AG04450 (cell line): ENCODE measurements around the gene GJB5. TPM values are rescaled to one million over a fixed set of nuclear protein-coding genes. Genes with fewer than 3 reads are reported as not detected.

Source experiments
- CTCF ChIA-PET: fragments of 300-600, 350-600 bp; formaldehyde crosslinking; extraction: SDS; loops from one replicate; lab custom pipeline; 2022; ENCODE audit warnings: antibody characterized with exemption, inconsistent platforms; lab: Charles Lee
- POLR2A ChIA-PET: fragments of 350-600 bp; formaldehyde crosslinking; extraction: SDS; loops from one replicate; lab custom pipeline; 2021; ENCODE audit warnings: antibody characterized with exemption, inconsistent platforms; lab: Yijun Ruan, JAX
- DNase-seq: peaks from one replicate; pipeline ENCODE4 v3.0.0-alpha.2; 2011; ENCODE audit warnings: low read depth, low spot score
- H3K27ac ChIP-seq: one replicate; pipeline ENCODE4 v1.5.1; 2012; ENCODE audit warnings: low read depth, low read length, control low read depth
- H3K27me3 ChIP-seq: one replicate; pipeline ENCODE4 v1.6.0; 2012; ENCODE audit warnings: low read length; ENCODE audit not compliant: control insufficient read depth, insufficient read depth
- H3K4me3 ChIP-seq: 2 replicates; pipeline ENCODE4 v1.5.1; 2011; ENCODE audit warnings: mild to moderate bottlenecking, low read depth, low read length, control low read depth
- H3K9me3 ChIP-seq: 2 replicates; pipeline ENCODE4 v1.5.1; 2012; ENCODE audit warnings: low read length; ENCODE audit not compliant: control insufficient read depth, insufficient read depth
- CTCF ChIP-seq: IDR thresholded peaks from 2 replicates; pipeline ENCODE4 v1.5.1; 2011; ENCODE audit warnings: low read depth, low read length, control low read depth, inconsistent platforms
- polyA plus RNA-seq: library from polyadenylated mRNA; depleted of rRNA; stranded (reverse); fragments of >200 nt; gene quantifications from 2 replicates; pipeline ENCODE4 v1.2.3, GENCODE V29; 2011

The GJB5 gene
- polyA plus RNA-seq, 1 experiment = not detected

GRCh38 chr1:34794790-34795180 lies 39.9 kb downstream of the GJB5 start:
- no peak overlapping the region for H3K27ac ChIP-seq
- H3K27me3 ChIP-seq = peaks cover 16% of the 10 kb centered on the region
- POLR2A ChIA-PET = no interaction called here
- H3K9me3 ChIP-seq = no peaks in the 10 kb centered on the region; the same call in 1 of the 2 replicates
- no peak for TF ChIP-seq CTCF
- CTCF ChIA-PET = no interaction called here
- DNase-seq = no peak
- H3K4me3 ChIP-seq = no peak overlapping the region

- CTCF ChIA-PET = interaction anchor here (1.2 kb wide), 1 partner anchor 10 kb away, joined by 4 read pairs; no protein-coding TSS in a partner anchor
- POLR2A ChIA-PET = no interaction called here
Observed at GRCh38 chr1:34795916-34796315, 41.1 kb downstream of the GJB5 start.

GRCh38 chr1:34796990-34797389 lies 42.1 kb downstream of the GJB5 start:
- DNase-seq = no peak
- no peak for TF ChIP-seq CTCF
- Histone ChIP-seq H3K4me3 (no peak overlapping the region), H3K9me3 (no peaks in the 10 kb centered on the region; the same call in 1 of the 2 replicates), H3K27me3 (peaks cover 11% of the 10 kb centered on the region), H3K27ac (no peak overlapping the region)
- ChIA-PET POLR2A (no interaction called here), CTCF (interaction anchor here (0.5 to 1.2 kb wide), 3 partner anchors 11 to 528 kb away, joined by 3 to 5 read pairs (median 4); no protein-coding TSS in a partner anchor)

More at GRCh38 chr1:34795916-34796315, 41.1 kb downstream of the GJB5 start:
- H3K27ac ChIP-seq = no peak overlapping the region
- DNase-seq = no peak
- peaks cover 13% of the 10 kb centered on the region for H3K27me3 ChIP-seq
- no peak overlapping the region for H3K4me3 ChIP-seq
- no peak for TF ChIP-seq CTCF
- H3K9me3 ChIP-seq = no peaks in the 10 kb centered on the region; the same call in 1 of the 2 replicates

- CTCF ChIA-PET = interaction anchor here (0.6 kb wide), 1 partner anchor 21 kb away, joined by 4 read pairs; no protein-coding TSS in a partner anchor
- no peak for TF ChIP-seq CTCF
- POLR2A ChIA-PET = no interaction called here
Observed at GRCh38 chr1:34800214-34800613, 45.4 kb downstream of the GJB5 start.

GRCh38 chr1:34803770-34804169 lies 48.9 kb downstream of the GJB5 start:
- Histone ChIP-seq H3K27ac (no peak overlapping the region), H3K4me3 (no peak overlapping the region), H3K27me3 (no peaks in the 10 kb centered on the region), H3K9me3 (no peaks in the 10 kb centered on the region)
- POLR2A ChIA-PET = no interaction called here
- CTCF ChIA-PET = interaction anchor here (1.9 kb wide), 1 partner anchor 48 kb away, joined by 4 read pairs; no protein-coding TSS in a partner anchor
- no peak for DNase-seq
- no peak for TF ChIP-seq CTCF

More at GRCh38 chr1:34800214-34800613, 45.4 kb downstream of the GJB5 start:
- H3K4me3 ChIP-seq = no peak overlapping the region
- DNase-seq = no peak
- no peaks in the 10 kb centered on the region for H3K27me3 ChIP-seq
- H3K27ac ChIP-seq = no peak overlapping the region
- no peaks in the 10 kb centered on the region for H3K9me3 ChIP-seq
